ENCODE measurements around the gene CSF3R. TPM values are rescaled to one million over a fixed set of nuclear protein-coding genes. Genes with fewer than 3 reads are reported as not detected.
"Not testable (repeated sequence)": the region's sequence is repeated elsewhere in the genome, so short reads cannot be mapped to it uniquely, and the experiment has no call there.

CSF3R gene
- total RNA-seq, 2 experiments from 2014 or later = 3.7 to 4.1 TPM

DNA sequence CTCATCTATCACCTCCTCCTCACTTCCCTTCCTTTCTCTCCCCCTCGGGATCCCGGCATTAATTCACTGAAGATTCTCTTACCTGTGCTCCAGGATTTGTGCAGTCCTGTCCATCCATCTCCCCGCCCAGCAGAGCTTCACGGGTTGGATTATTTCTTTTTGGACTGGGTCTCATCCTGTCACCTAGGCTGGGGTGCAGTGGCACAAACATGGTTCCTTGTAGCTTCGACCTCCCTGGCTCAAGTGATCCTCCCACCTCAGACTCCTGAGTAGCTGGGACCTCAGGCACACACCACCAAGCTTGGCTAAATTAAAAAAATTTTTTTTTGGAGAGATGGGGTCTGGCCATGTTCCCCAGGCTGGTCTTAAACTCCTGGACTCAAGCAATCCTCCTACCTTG lies 12.3 kb upstream of the CSF3R start:
- no peaks in the 10 kb centered on the region for H3K9me3 Mint-ChIP-seq
- Histone ChIP-seq H3K27me3 (ENCODE audit: control insufficient read depth in 1 of 2, insufficient read depth in 2 of 2, low read length in 2 of 2) (no peaks in the 10 kb centered on the region), H3K4me1 (ENCODE audit: insufficient read depth, low read length) (no peaks in the 10 kb centered on the region), H3K4me3 (ENCODE audit: low read length) (no peak overlapping the region), H3K9me3 (ENCODE audit: control insufficient read depth in 1 of 2, insufficient read depth in 1 of 2, low read length in 2 of 2) (no peaks in the 10 kb centered on the region), H3K27ac (ENCODE audit: low read depth in 1 of 2, low read length in 2 of 2) (no peak overlapping the region), H3K36me3 (ENCODE audit: insufficient read depth, low read length) (no peaks in the 10 kb centered on the region)
- H3K27me3 Mint-ChIP-seq = no peaks in the 10 kb centered on the region
- ChIA-PET CTCF (no interaction called here), POLR2A (no interaction called here)
- H3K27ac Mint-ChIP-seq = no peak overlapping the region
- H3K36me3 Mint-ChIP-seq (ENCODE audit: low read depth) = no peaks in the 10 kb centered on the region
- DNase-seq (no peak), ATAC-seq (ENCODE audit: poor library complexity) (no peak)
- H3K4me3 Mint-ChIP-seq = no peak overlapping the region
- H3K4me1 Mint-ChIP-seq (ENCODE audit: low read depth) = peaks cover 9% of the 10 kb centered on the region
- intact Hi-C loops (cut with DNase I, micrococcal nuclease) = no loop called here
- TF ChIP-seq, protein P1, sequence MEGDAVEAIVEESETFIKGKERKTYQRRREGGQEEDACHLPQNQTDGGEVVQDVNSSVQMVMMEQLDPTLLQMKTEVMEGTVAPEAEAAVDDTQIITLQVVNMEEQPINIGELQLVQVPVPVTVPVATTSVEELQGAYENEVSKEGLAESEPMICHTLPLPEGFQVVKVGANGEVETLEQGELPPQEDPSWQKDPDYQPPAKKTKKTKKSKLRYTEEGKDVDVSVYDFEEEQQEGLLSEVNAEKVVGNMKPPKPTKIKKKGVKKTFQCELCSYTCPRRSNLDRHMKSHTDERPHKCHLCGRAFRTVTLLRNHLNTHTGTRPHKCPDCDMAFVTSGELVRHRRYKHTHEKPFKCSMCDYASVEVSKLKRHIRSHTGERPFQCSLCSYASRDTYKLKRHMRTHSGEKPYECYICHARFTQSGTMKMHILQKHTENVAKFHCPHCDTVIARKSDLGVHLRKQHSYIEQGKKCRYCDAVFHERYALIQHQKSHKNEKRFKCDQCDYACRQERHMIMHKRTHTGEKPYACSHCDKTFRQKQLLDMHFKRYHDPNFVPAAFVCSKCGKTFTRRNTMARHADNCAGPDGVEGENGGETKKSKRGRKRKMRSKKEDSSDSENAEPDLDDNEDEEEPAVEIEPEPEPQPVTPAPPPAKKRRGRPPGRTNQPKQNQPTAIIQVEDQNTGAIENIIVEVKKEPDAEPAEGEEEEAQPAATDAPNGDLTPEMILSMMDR (IDR thresholded peaks at IDR 0.05) = no peak

DNA sequence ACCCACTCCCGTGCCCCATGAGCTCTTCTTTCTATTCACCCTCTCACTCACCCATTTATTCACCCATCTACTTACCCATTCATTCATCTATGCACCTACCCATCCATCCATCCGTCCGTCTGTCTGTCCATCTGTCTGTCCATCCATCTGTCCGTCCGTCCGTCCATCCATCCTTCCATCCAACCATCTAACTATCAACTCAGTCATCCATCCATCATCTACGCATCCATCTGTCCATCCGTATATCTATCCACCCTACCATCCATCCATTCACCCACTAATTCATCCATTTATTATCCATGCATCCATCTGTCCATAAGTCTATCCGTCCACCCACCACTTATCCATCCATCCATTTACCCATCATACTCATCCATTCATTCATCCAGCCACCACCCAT lies 10.8 kb upstream of the CSF3R start:
- Histone ChIP-seq H3K4me1 (ENCODE audit: insufficient read depth, low read length) (no peaks in the 10 kb centered on the region), H3K9me3 (ENCODE audit: control insufficient read depth in 1 of 2, insufficient read depth in 1 of 2, low read length in 2 of 2) (no peaks in the 10 kb centered on the region), H3K27ac (ENCODE audit: low read depth in 1 of 2, low read length in 2 of 2) (no peak overlapping the region), H3K27me3 (ENCODE audit: control insufficient read depth in 1 of 2, insufficient read depth in 2 of 2, low read length in 2 of 2) (peaks cover 0 to 3% of the 10 kb centered on the region in 2 experiments), H3K4me3 (ENCODE audit: low read length) (no peak overlapping the region), H3K36me3 (ENCODE audit: insufficient read depth, low read length) (no peaks in the 10 kb centered on the region)
- peaks cover 9% of the 10 kb centered on the region for H3K4me1 Mint-ChIP-seq (ENCODE audit: low read depth)
- no peak overlapping the region for H3K27ac Mint-ChIP-seq
- no peak overlapping the region for H3K4me3 Mint-ChIP-seq
- CTCF ChIA-PET = no interaction called here
- POLR2A ChIA-PET = no interaction called here
- intact Hi-C loops (cut with DNase I, micrococcal nuclease) = no loop called here
- H3K9me3 Mint-ChIP-seq = no peaks in the 10 kb centered on the region
- no peaks in the 10 kb centered on the region for H3K27me3 Mint-ChIP-seq
- no peaks in the 10 kb centered on the region for H3K36me3 Mint-ChIP-seq (ENCODE audit: low read depth)
- TF ChIP-seq, protein P1 (IDR thresholded peaks at IDR 0.05) = no peak
- DNase-seq (no peak), ATAC-seq (ENCODE audit: poor library complexity) (no peak)

DNA sequence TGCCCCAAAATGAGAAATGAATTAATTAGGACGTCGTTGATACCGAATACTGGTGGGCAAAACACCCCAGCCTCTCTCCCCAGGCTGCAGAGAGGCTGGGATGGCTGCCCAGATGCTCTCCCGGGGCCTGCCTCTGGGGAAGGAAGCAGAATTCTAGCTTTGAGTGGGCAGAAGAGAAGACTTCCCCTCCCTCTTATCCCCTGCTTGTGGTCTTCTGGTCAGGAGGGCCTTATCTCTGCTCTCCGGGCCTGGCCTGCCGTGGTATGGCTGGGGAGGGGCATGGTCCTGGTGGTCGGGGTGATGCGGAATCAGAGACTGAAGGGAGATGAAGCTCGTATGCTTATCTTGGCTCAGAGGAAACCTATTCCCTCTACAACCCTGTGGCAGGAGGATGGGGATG lies 9.8 kb upstream of the CSF3R start:
- no peak for ATAC-seq (ENCODE audit: poor library complexity)
- H3K4me3 Mint-ChIP-seq = no peak overlapping the region
- H3K27ac Mint-ChIP-seq = no peak overlapping the region
- no peaks in the 10 kb centered on the region for H3K27me3 Mint-ChIP-seq
- Histone ChIP-seq H3K4me1 (ENCODE audit: insufficient read depth, low read length) (no peaks in the 10 kb centered on the region), H3K27me3 (ENCODE audit: control insufficient read depth in 1 of 2, insufficient read depth in 2 of 2, low read length in 2 of 2) (peaks cover 0 to 5% of the 10 kb centered on the region in 2 experiments), H3K9me3 (ENCODE audit: control insufficient read depth in 1 of 2, insufficient read depth in 1 of 2, low read length in 2 of 2) (no peaks in the 10 kb centered on the region), H3K4me3 (ENCODE audit: low read length) (no peak overlapping the region), H3K27ac (ENCODE audit: low read depth in 1 of 2, low read length in 2 of 2) (no peak overlapping the region), H3K36me3 (ENCODE audit: insufficient read depth, low read length) (no peaks in the 10 kb centered on the region)
- H3K4me1 Mint-ChIP-seq (ENCODE audit: low read depth) = peaks cover 9% of the 10 kb centered on the region
- POLR2A ChIA-PET = no interaction called here
- TF ChIP-seq, protein P1 (IDR thresholded peaks at IDR 0.05) = no peak
- CTCF ChIA-PET = no interaction called here
- no peaks in the 10 kb centered on the region for H3K9me3 Mint-ChIP-seq
- H3K36me3 Mint-ChIP-seq (ENCODE audit: low read depth) = no peaks in the 10 kb centered on the region
- intact Hi-C loops (cut with DNase I, micrococcal nuclease) = no loop called here
- DNase-seq = no peak

GRCh38 chr1:36489258-36490051 lies 6.7 kb upstream of the CSF3R start:
- intact Hi-C loops (cut with DNase I, micrococcal nuclease); POLR2A ChIA-PET; H3K9me3 ChIP-seq (ENCODE audit: control insufficient read depth in 1 of 2, insufficient read depth in 1 of 2, low read length in 2 of 2); H3K4me3 Mint-ChIP-seq; ATAC-seq (ENCODE audit: poor library complexity); H3K36me3 Mint-ChIP-seq (ENCODE audit: low read depth); H3K4me3 ChIP-seq (ENCODE audit: low read length); H3K27ac Mint-ChIP-seq; H3K4me1 ChIP-seq (ENCODE audit: insufficient read depth, low read length); H3K27me3 Mint-ChIP-seq; H3K4me1 Mint-ChIP-seq (ENCODE audit: low read depth); H3K36me3 ChIP-seq (ENCODE audit: insufficient read depth, low read length); H3K27me3 ChIP-seq (ENCODE audit: control insufficient read depth in 1 of 2, insufficient read depth in 2 of 2, low read length in 2 of 2); H3K9me3 Mint-ChIP-seq; H3K27ac ChIP-seq (ENCODE audit: low read depth in 1 of 2, low read length in 2 of 2); CTCF ChIA-PET; DNase-seq: not testable (repeated sequence)

Data from CD4-positive, alpha-beta T cell (primary cell).